K562 (cell line): ENCODE measurements around the gene COX4I2.

ENCODE experiments used
- CBX8 ChIP-seq: fragments of 200-600 bp; sonication (generic); IDR thresholded peaks from 2 replicates; pipeline ENCODE4 v1.6.1; 2012; ENCODE audit warnings: borderline replicate concordance, mixed run types, low read depth, mild to moderate bottlenecking, moderate library complexity, mixed read lengths, low read length, control low read depth, inconsistent platforms; ENCODE audit not compliant: poor library complexity, severe bottlenecking; ENCODE audit errors: extremely low read depth
- CHD2 ChIP-seq: IDR thresholded peaks from 2 replicates; pipeline ENCODE4 v1.6.1; 2011; ENCODE audit warnings: low read depth, low read length
- KLF16 ChIP-seq: IDR thresholded peaks from 2 replicates; pipeline ENCODE4 v1.6.1; 2016; ENCODE audit warnings: antibody characterized with exemption
- MAZ ChIP-seq, 2 experiments: fragments of 450-650 bp in 1 of 2; sonication (generic) in 1 of 2; formaldehyde crosslinking; IDR thresholded peaks in 1 of 2; conservative IDR thresholded peaks in 1 of 2; 2 replicates each; pipeline versions ENCODE4 v1.4.0 to v1.5.0; 2020; ENCODE audit warnings: mild to moderate bottlenecking in 1 of 2, missing genetic modification reagents in 1 of 2
- NCOR1 ChIP-seq: fragments of 450-650 bp; IDR thresholded peaks from 2 replicates; pipeline ENCODE4 v1.6.1; 2016; ENCODE audit warnings: mild to moderate bottlenecking, moderate library complexity
- POLR2AphosphoS5 ChIP-seq: IDR thresholded peaks from 2 replicates; pipeline ENCODE4 v1.6.1; 2011; ENCODE audit warnings: mild to moderate bottlenecking, low read depth, low read length, moderate library complexity; ENCODE audit not compliant: control insufficient read depth, insufficient read depth
- RB1 ChIP-seq: fragments of 450-650 bp; IDR thresholded peaks from 2 replicates; pipeline ENCODE4 v1.6.1; 2017; ENCODE audit warnings: low read depth, mild to moderate bottlenecking
- YY1 ChIP-seq, 3 experiments: IDR thresholded peaks; 2 replicates each; pipeline ENCODE4 v1.6.1; 2011; ENCODE audit warnings: low read length in 2 of 3, mild to moderate bottlenecking in 2 of 3, moderate library complexity in 2 of 3, borderline replicate concordance in 1 of 3, control low read depth in 1 of 3, low read depth in 1 of 3; ENCODE audit not compliant: insufficient read depth in 3 of 3, insufficient replicate concordance in 2 of 3, control insufficient read depth in 1 of 3, insufficient read length in 1 of 3; ENCODE audit errors: extremely low read depth in 1 of 3
- ZFP1 ChIP-seq: fragments of 450-650 bp; formaldehyde crosslinking; IDR thresholded peaks from 2 replicates; pipeline ENCODE4 v1.4.0; 2020; ENCODE audit warnings: mild to moderate bottlenecking, mixed read lengths
- ZNF133 ChIP-seq: fragments of 250-450 bp; sonication (Bioruptor Pico); IDR thresholded peaks from 2 replicates; pipeline ENCODE4 v1.4.0; 2020; ENCODE audit warnings: mild to moderate bottlenecking
- ZNF699 ChIP-seq: fragments of 250-450 bp; sonication (Bioruptor Pico); IDR thresholded peaks from 2 replicates; pipeline ENCODE4 v1.8.0; 2021; ENCODE audit warnings: mild to moderate bottlenecking, moderate library complexity; ENCODE audit not compliant: insufficient replicate concordance

- TF ChIP-seq CHD2 (no peak), RB1 (no peak), KLF16 (no peak), POLR2AphosphoS5 (no peak), ZFP1 (CRISPR knock-in tag) (no peak), ZNF133 (CRISPR knock-in tag) (no peak), NCOR1 (no peak), ZNF699 (CRISPR knock-in tag) (no peak), CBX8 (no peak), MAZ (CRISPR knock-in tag; conservative IDR thresholded peaks at IDR 0.05 in 1 of 2, IDR thresholded peaks at IDR 0.05 in 1 of 2) (no peak), YY1 (IDR thresholded peaks at IDR 0.05; ENCODE audit: borderline replicate concordance in 1 of 3, control insufficient read depth in 1 of 3, extremely low read depth in 1 of 3, insufficient read depth in 3 of 3, insufficient read length in 1 of 3, insufficient replicate concordance in 2 of 3, low read depth in 1 of 3, low read length in 2 of 3) (no peak)
Observed at GRCh38 chr20:31681128-31681727, 43.5 kb downstream of the COX4I2 start.
